Activated naive CD8-positive, alpha-beta T cell treated with anti-CD3 and anti-CD28 coated beads for 36 hours (primary cell): Measurements from ENCODE around the gene MFAP4. TPM values are rescaled to one million over a fixed set of nuclear protein-coding genes. Genes with fewer than 3 reads are reported as not detected.
"Not testable (repeated sequence)": the region's sequence is repeated elsewhere in the genome, so short reads cannot be mapped to it uniquely, and the experiment has no call there.

Experiments
- DNase-seq: peaks from one replicate; pipeline ENCODE4 v3.0.0; 2021
- H3K27ac Mint-ChIP-seq: one replicate; pipeline ENCODE4 v1.8.0; 2022; ENCODE audit warnings: mild to moderate bottlenecking, moderate library complexity, mixed read lengths
- H3K27me3 Mint-ChIP-seq: one replicate; pipeline ENCODE4 v1.8.0; 2022; ENCODE audit warnings: mild to moderate bottlenecking, mixed read lengths
- H3K36me3 Mint-ChIP-seq: one replicate; pipeline ENCODE4 v1.8.0; 2021; ENCODE audit warnings: mild to moderate bottlenecking, mixed read lengths
- H3K4me1 Mint-ChIP-seq: one replicate; pipeline ENCODE4 v1.8.0; 2021; ENCODE audit warnings: mixed read lengths
- H3K4me3 Mint-ChIP-seq: one replicate; pipeline ENCODE4 v1.8.0; 2022; ENCODE audit warnings: mild to moderate bottlenecking, moderate library complexity, mixed read lengths
- H3K9me3 Mint-ChIP-seq: one replicate; pipeline ENCODE4 v1.8.0; 2022; ENCODE audit warnings: mixed read lengths
- total RNA-seq, 2 experiments: library from RNA; stranded (reverse); gene quantifications; one replicate each; pipeline ENCODE4 v1.2.3, GENCODE V29; 2021

Gene MFAP4
- total RNA-seq, 2 experiments from 2014 or later: 0.14 to 0.41 TPM

DNA sequence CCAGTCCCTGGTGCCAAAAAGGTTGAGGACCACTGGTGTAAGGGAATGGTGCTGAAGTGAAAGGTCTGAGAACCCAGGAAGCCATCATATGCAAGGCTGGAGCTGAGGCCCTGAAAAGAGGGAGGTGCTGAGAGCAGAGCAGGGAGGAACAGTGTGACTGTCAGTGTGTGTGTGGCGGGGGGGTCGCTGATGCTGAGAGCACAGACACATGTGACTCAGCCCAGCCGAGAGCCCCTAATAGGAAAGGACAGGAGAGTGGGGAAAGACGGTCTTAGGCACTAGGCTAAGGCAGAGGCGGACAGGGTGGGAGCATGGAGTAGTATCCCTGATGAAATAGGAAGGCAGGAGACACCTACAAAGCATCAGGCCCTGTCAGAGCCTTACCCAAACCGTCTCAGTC, 25.7 kb downstream of the MFAP4 start:
- Mint-ChIP-seq H3K9me3 (no peaks in the 10 kb centered on the region), H3K36me3 (no peaks in the 10 kb centered on the region), H3K4me1 (peaks cover 6% of the 10 kb centered on the region), H3K4me3 (peak overlapping the region; percentile 24), H3K27ac (no peak overlapping the region), H3K27me3 (peaks cover 4% of the 10 kb centered on the region)
- no peak for DNase-seq

DNA sequence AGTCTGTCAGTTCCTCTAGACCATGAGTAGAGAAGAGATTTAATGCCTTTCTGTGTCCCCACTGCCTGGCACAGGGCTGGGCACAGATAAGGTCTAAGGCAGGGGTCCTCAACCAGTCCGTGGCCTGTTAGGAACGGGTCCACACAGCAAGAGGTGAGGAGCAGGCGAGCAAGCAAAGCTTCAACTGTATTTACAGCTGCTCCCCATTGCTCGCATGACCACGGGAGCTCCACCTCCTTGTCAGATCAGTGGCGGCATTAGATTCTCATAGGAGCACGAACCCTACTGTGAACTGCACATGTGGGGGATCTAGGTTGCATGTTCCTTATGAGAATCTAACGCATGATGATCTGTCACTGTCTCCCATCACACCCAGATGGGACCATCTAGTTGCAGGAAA, 26.2 kb downstream of the MFAP4 start:
- Mint-ChIP-seq H3K9me3 (no peaks in the 10 kb centered on the region), H3K27me3 (peaks cover 4% of the 10 kb centered on the region), H3K4me3 (no peak overlapping the region), H3K4me1 (peaks cover 6% of the 10 kb centered on the region), H3K27ac (no peak overlapping the region), H3K36me3 (no peaks in the 10 kb centered on the region)
- DNase-seq: no peak

DNA sequence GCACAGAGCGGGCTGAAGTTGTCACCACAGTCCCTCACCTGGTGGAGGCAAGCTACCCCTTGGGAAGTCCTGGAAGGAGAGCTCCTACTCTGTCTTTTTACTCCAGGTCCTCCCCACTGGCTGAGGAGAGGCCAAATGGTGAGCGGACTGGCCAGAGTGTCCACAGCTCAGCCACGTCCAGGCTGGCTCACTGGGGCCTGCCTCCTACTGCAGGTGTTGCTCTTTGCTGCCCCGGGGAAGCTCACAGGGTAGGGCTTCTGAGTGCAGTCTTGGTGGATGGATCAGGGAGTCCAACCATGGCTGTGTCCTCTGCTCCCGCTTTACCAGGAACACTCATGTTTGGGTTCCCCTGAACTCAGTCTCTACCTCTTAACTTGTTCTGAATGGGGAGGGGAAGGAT, 27.1 kb downstream of the MFAP4 start:
- H3K27me3 Mint-ChIP-seq: peaks cover 4% of the 10 kb centered on the region
- no peak for DNase-seq
- H3K9me3 Mint-ChIP-seq: no peaks in the 10 kb centered on the region
- H3K27ac Mint-ChIP-seq: no peak overlapping the region
- H3K36me3 Mint-ChIP-seq: no peaks in the 10 kb centered on the region
- no peak overlapping the region for H3K4me3 Mint-ChIP-seq
- peaks cover 6% of the 10 kb centered on the region for H3K4me1 Mint-ChIP-seq

DNA sequence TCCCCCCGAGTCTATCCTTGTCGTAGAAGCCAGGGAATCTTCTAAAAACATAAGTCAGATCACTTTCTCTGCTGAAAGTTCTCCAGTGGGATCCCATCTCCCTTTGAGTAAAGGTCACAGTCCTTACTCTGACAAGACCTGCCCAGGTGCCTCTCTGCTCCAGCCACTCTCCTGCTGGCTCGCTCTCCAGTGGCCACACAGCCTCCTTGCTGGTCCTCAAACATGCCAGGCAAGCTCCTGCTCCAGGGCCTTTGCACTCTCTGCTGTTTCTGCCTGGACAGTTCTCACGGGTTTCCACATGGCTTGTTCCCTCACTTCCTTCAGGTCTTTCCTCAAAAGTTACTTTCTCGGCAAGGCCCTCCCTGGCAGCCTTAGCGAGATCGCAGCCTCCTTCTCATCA, 27.8 kb downstream of the MFAP4 start:
- Mint-ChIP-seq H3K36me3 (no peaks in the 10 kb centered on the region), H3K4me1 (peaks cover 6% of the 10 kb centered on the region), H3K27me3 (peaks cover 4% of the 10 kb centered on the region), H3K9me3 (no peaks in the 10 kb centered on the region), H3K4me3 (no peak overlapping the region), H3K27ac (no peak overlapping the region)
- DNase-seq: no peak

DNA sequence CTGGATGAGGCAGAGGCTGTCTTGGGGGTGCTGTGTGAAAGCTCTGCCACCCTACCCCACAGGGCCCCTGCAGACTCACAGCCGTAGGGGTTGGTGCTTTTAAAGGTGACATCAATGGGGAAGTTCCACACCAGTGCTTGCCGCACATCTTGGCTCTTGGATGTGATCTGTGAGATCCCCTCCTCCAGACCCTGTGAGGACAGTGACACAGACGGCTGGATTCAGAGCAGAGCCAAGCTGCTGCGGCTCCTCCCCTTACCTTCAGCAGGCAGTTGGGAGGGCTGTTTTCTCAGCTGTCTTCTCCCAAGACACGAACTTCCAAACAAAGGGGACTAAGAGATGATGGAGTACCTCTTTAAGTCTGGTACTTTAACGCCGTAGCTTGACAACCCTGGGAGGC, 29.2 kb downstream of the MFAP4 start:
- H3K36me3 Mint-ChIP-seq: no peaks in the 10 kb centered on the region
- DNase-seq: no peak
- no peaks in the 10 kb centered on the region for H3K27me3 Mint-ChIP-seq
- no peak overlapping the region for H3K27ac Mint-ChIP-seq
- peaks cover 6% of the 10 kb centered on the region for H3K4me1 Mint-ChIP-seq
- no peaks in the 10 kb centered on the region for H3K9me3 Mint-ChIP-seq
- H3K4me3 Mint-ChIP-seq: no peak overlapping the region

DNA sequence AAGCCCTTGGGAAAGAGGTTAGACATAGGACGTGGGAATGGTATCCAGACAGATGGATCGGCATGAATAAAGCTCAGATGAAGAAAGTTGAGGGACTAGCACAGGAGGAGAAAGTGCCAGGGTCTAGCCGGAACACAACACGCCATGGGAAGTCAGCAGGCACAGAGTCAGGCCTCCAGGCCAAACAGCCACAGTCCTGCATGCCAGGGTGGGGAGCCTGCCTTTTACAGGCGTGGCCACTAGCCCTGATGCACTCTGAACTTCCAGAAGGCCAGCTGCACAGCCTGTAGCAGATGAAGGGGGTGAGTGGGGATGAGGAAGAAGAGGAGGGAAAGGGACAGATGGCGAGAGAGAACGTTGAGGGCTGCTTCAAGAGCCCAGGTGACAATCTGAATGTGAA, 29.6 kb downstream of the MFAP4 start:
- no peaks in the 10 kb centered on the region for H3K9me3 Mint-ChIP-seq
- peaks cover 6% of the 10 kb centered on the region for H3K4me1 Mint-ChIP-seq
- no peak overlapping the region for H3K4me3 Mint-ChIP-seq
- no peak overlapping the region for H3K27ac Mint-ChIP-seq
- no peaks in the 10 kb centered on the region for H3K36me3 Mint-ChIP-seq
- H3K27me3 Mint-ChIP-seq: no peaks in the 10 kb centered on the region
- no peak for DNase-seq

DNA sequence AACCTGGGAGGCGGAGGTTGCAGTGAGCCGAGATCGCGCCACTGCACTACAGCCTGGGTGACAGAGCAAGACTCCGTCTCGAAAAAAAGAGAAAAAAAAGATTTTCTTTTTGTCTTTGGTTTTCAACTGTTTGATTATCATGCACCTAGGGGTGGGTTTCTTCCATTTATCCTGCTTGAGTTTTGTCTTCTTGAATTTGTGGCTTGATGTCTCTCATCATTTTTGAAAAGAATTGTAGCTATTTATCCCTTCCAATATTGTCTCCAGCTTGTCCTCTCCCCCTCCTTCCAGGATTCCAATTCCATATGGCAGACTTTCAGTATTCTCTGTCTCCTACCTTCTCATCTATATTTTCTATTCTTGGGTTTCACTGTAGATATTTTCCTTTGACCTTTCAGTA, 32.2 kb downstream of the MFAP4 start:
- DNase-seq: no peak
- H3K4me1 Mint-ChIP-seq: no peaks in the 10 kb centered on the region
- no peaks in the 10 kb centered on the region for H3K9me3 Mint-ChIP-seq
- no peaks in the 10 kb centered on the region for H3K27me3 Mint-ChIP-seq
- H3K27ac Mint-ChIP-seq: no peak overlapping the region
- H3K4me3 Mint-ChIP-seq: no peak overlapping the region
- no peaks in the 10 kb centered on the region for H3K36me3 Mint-ChIP-seq

DNA sequence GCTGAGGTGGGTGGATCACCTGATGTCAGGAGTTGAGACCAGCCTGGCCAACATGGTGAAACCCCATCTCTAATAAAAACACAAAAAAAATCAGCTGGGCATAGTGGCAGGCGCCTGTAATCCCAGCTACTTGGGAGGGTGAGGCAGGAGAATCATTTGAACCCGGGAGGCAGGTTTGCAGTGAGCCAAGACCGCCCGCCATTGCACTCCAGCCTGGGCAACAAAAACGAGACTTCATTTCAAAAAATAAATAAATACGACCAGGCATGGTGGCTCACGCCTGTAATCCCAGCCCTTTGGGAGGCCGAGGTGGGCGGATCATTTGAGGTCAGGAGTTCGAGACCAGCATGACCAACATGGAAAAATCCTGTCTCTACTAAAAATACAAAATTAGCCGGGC, 33.6 kb downstream of the MFAP4 start:
- H3K27me3 Mint-ChIP-seq, H3K36me3 Mint-ChIP-seq, H3K9me3 Mint-ChIP-seq, DNase-seq, H3K4me1 Mint-ChIP-seq, H3K4me3 Mint-ChIP-seq, H3K27ac Mint-ChIP-seq: not testable (repeated sequence)

DNA sequence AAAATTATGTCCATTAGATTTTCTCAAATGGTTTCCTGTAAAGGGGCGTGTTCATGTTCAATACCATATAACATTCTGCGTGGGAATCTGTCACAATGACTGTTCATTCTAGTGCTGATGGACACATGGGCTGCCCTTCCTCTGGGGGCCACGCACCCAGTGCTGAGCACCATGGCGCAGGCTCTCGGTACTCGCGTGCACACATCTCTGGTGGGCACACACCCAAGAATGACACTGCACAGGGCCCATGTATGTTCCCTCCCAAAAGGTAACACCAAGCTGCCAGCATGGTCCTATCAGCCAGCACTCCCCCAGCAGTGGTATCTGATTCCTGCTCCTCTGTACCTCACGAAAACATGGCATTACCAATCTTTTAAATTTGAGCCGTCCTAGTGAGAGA, 38.2 kb downstream of the MFAP4 start:
- H3K27ac Mint-ChIP-seq: no peak overlapping the region
- no peaks in the 10 kb centered on the region for H3K36me3 Mint-ChIP-seq
- no peak overlapping the region for H3K4me3 Mint-ChIP-seq
- no peaks in the 10 kb centered on the region for H3K27me3 Mint-ChIP-seq
- DNase-seq: no peak
- H3K4me1 Mint-ChIP-seq: no peaks in the 10 kb centered on the region
- H3K9me3 Mint-ChIP-seq: no peaks in the 10 kb centered on the region

DNA sequence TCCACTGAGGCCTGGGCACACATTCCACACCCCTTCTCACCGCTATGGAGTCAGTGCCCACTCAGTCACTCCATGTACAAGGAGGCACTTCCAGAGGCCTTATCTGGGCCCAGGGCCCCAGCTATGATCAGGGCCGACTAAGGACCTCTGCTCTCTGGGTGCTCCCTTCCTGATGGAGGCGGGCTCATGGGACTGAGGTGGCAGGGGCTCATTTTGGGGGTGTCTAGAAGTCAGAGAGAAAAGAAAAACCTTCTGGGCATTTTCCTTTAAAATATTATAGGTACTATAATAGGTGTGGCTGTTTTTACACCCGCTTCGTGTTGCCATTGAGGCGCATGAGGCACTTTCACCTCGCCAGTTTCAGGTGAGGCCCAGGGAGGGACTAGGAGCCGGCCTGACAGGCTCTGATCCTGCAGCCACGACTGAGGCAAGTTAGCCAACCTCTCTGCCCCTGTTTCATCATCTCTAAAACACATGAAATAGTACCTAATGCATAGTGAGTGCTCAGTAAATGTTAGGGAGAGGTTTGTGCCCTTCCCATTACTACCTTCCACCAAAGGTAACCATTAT, 38.8 kb downstream of the MFAP4 start:
- Mint-ChIP-seq H3K27ac (no peak overlapping the region), H3K4me1 (no peaks in the 10 kb centered on the region), H3K27me3 (no peaks in the 10 kb centered on the region), H3K4me3 (no peak overlapping the region), H3K36me3 (no peaks in the 10 kb centered on the region), H3K9me3 (no peaks in the 10 kb centered on the region)
- no peak for DNase-seq

DNA sequence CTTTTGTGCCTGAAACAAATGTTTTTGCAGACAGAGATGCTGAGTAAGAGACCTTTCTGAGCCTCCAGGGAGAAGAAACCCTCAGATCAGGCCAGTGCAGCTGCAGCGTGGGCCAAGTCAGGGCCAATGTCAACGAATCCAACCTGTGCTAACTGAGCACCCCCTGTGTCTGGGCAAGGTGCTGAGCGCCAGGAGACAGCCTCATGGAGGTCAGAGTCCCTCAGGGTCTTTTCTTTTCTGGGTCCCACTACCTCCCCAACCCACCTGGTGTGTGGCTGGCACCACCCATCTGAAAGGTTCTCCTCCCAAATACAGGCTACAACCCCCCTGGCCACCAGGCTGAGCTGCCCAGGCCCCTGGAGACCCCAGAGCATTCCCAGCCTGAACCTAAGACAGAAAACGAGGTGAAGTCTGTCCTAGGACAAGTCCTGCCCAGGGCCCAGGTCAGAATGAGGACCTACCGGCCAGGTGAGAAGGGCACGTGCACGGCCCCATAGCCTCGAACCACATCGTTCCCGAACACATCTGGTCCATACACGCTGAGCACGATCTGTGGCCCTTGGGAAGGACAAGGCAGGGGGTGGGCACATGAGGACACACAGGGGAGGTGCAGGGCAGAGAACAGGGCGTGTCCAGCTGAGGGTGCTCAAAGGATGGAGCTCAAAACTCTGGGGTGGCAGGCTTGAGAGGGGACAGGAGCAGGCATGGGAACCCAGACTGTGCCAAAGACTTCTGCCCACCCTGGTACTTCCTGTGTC, 39.5 kb downstream of the MFAP4 start:
- no peak for DNase-seq
- H3K9me3 Mint-ChIP-seq: no peaks in the 10 kb centered on the region
- H3K4me1 Mint-ChIP-seq: no peaks in the 10 kb centered on the region
- H3K27me3 Mint-ChIP-seq: no peaks in the 10 kb centered on the region
- H3K27ac Mint-ChIP-seq: no peak overlapping the region
- no peaks in the 10 kb centered on the region for H3K36me3 Mint-ChIP-seq
- no peak overlapping the region for H3K4me3 Mint-ChIP-seq

DNA sequence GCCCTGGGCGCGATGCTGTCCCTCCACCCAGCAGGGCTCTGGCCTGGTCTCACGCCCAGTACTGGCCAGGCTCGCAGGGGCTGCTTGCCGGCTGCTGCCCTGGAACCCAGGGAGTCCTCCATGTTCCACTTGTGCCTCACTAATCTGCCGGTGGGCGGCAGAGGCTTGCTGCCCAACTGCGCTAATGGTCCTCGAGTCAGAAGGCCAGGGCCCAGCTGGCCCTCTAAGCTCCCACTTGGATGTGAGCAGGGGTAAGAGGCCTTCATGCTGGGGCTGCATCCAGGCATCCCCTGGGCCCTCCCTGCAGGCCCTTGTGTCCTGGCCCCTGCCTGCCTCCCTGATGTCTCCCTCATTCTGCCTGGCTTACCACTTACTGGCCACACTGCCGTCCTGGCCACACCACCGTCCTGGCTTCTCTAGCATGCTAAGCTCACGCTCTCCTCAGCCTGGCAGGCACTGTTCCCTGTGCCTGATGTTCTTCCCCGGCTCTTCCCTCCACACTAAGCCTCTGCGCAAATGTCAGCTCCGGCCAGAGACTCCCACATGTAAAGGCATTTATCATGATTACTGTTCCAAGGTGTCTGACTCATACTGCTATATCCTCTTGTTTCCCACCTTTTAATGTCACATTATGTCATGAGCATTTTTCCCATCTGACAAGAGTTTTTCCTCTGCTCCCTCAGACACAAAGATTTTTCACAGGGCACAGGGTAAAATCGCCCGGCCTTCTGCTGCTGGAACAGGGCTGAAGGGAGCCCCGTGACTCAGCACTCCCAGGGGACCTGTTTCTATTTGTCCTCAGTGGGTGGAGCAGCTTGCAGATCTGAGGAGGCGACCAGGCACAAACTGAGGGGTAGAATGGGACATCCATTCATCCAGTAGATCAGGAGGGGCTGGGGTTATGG, 40.4 kb downstream of the MFAP4 start:
- Mint-ChIP-seq H3K27ac (no peak overlapping the region), H3K9me3 (no peaks in the 10 kb centered on the region), H3K4me1 (no peaks in the 10 kb centered on the region), H3K4me3 (no peak overlapping the region), H3K36me3 (no peaks in the 10 kb centered on the region), H3K27me3 (peaks cover 7% of the 10 kb centered on the region)
- DNase-seq: no peak

DNA sequence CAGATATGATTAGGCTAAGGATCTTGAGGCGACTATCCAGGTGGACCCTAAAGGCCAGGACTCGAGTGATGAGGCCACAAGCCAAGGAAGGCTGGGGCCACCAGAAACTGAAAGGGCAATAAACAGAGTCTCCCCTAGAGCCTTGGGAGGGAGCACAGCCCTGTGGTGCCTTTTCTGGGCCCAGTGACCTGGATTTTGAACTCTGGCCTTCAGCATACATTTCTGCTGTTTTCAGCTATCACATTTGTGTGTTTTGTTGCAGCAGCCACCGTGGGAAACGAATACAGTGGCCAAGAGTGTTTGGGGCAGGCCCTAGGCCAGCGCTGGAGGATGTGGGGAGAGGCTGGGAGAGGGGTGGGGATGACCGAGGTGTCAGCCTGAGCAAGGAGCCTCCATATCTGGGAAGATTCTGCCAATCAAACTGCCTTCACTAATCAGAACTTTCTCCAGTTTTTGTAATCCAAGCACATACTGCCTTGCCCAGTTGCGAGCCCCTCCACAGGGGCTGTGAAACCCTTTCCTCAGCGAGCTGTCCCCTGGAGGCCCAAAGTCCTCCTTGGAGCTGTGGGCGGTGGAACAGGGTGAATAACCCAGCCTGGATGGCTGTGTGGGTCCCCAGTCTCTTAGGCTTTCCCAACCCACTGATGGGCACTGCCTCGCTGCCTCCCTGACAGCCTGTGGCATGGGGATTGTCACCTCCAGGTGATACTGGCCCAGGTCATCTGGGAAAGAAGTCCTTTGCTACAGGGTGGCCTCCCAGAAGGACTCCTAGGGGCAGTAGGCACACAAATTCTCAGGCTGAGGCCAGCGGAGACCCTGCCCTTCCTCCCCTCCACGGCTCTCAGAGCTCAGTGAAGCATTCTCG, 41.3 kb downstream of the MFAP4 start:
- Mint-ChIP-seq H3K27ac (no peak overlapping the region), H3K4me3 (no peak overlapping the region), H3K27me3 (peaks cover 16% of the 10 kb centered on the region), H3K9me3 (no peaks in the 10 kb centered on the region), H3K36me3 (no peaks in the 10 kb centered on the region), H3K4me1 (no peaks in the 10 kb centered on the region)
- no peak for DNase-seq

DNA sequence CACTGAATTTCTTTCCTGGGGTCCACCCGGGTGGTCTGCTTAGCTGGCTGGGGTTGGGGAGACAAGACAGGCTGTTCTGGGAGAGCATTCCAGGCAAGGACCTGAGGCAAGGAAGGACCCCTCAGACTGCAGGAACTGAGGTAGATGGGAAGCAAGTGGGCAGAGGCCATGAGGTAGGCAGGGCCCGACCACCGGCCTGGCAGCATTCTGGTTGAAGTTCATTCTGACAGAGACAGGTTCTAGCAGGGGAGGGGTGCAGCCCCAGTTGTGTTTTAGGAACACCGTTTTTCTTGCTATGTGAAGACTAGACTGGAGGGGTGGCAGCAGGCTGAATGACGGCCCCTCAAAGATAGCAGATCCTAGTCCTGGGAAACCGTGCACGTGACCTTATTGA, 41.9 kb downstream of the MFAP4 start:
- Mint-ChIP-seq H3K27me3 (peaks cover 17% of the 10 kb centered on the region), H3K4me3 (no peak overlapping the region), H3K4me1 (no peaks in the 10 kb centered on the region), H3K9me3 (no peaks in the 10 kb centered on the region), H3K27ac (no peak overlapping the region), H3K36me3 (no peaks in the 10 kb centered on the region)
- DNase-seq: no peak
